K562 (cell line): ENCODE measurements around the gene PRTN3. TPM values are rescaled to one million over a fixed set of nuclear protein-coding genes. Genes with fewer than 3 reads are reported as not detected.
A peak's percentile ranks its signal among the peaks of the same experiment; 100 is the strongest.

Experiments used
- BCL6 ChIP-seq: fragments of 250-450 bp; sonication (Bioruptor Pico); IDR thresholded peaks from 2 replicates; pipeline ENCODE4 v1.4.0; 2020
- COPS2 ChIP-seq: fragments of 450-650 bp; conservative IDR thresholded peaks from 2 replicates; pipeline ENCODE4 v1.6.1; 2016; ENCODE audit warnings: mild to moderate bottlenecking, moderate library complexity
- DMBX1 ChIP-seq: fragments of 250-450 bp; sonication (Bioruptor Pico); IDR thresholded peaks from 2 replicates; pipeline ENCODE4 v1.8.0; 2022; ENCODE audit warnings: inconsistent platforms, mild to moderate bottlenecking, moderate library complexity, borderline replicate concordance
- E2F6 ChIP-seq, 2 experiments: IDR thresholded peaks; 2 replicates each; pipeline ENCODE4 v1.6.1; 2011; ENCODE audit warnings: borderline replicate concordance in 1 of 2, control low read depth in 1 of 2, low read depth in 1 of 2, low read length in 1 of 2, mild to moderate bottlenecking in 1 of 2, mixed read lengths in 1 of 2, moderate library complexity in 1 of 2; ENCODE audit not compliant: insufficient read depth in 1 of 2, insufficient read length in 1 of 2, poor library complexity in 1 of 2, severe bottlenecking in 1 of 2; ENCODE audit errors: extremely low read depth in 1 of 2
- FOXK2 ChIP-seq, 2 experiments: fragments of 450-650 bp; IDR thresholded peaks in 1 of 2; conservative IDR thresholded peaks in 1 of 2; 2 replicates each; pipeline ENCODE4 v1.6.1; 2016; ENCODE audit warnings: low read depth in 2 of 2, mild to moderate bottlenecking in 1 of 2
- HOXB6 ChIP-seq: fragments of 250-450 bp; sonication (Bioruptor Pico); IDR thresholded peaks from 2 replicates; pipeline ENCODE4 v1.5.1; 2022; ENCODE audit warnings: mild to moderate bottlenecking, borderline replicate concordance
- ID3 ChIP-seq, 2 experiments: fragments of 250-450 bp in 1 of 2; fragments of 450-650 bp in 1 of 2; sonication (Bioruptor Pico) in 1 of 2; IDR thresholded peaks; 2 replicates each; pipeline versions ENCODE4 v1.6.1 to v1.8.0; 2016 to 2021; ENCODE audit warnings: mild to moderate bottlenecking in 2 of 2, moderate library complexity in 2 of 2, missing compliant biosample characterization in 1 of 2, missing genetic modification characterization in 1 of 2
- KHSRP ChIP-seq: fragments of 450-650 bp; IDR thresholded peaks from 2 replicates; pipeline ENCODE4 v1.6.1; 2017
- MTA2 ChIP-seq: fragments of 450-650 bp; IDR thresholded peaks from 2 replicates; pipeline ENCODE4 v1.6.1; 2016; ENCODE audit warnings: low read depth
- MYBL2 ChIP-seq, 2 experiments: fragments of 450-650 bp in 1 of 2; sonication (generic) in 1 of 2; formaldehyde crosslinking in 1 of 2; IDR thresholded peaks; 2 replicates each; pipeline versions ENCODE4 v1.6.1 to v1.8.1; 2017 to 2022; ENCODE audit warnings: borderline replicate concordance in 1 of 2, inconsistent platforms in 1 of 2, low read depth in 1 of 2, mild to moderate bottlenecking in 1 of 2, missing genetic modification reagents in 1 of 2, moderate library complexity in 1 of 2
- NFIC ChIP-seq: fragments of 450-650 bp; IDR thresholded peaks from 2 replicates; pipeline ENCODE4 v1.6.1; 2017; ENCODE audit warnings: mild to moderate bottlenecking, inconsistent platforms
- NR4A1 ChIP-seq, 2 experiments: fragments of 250-450 bp in 1 of 2; fragments of 450-650 bp in 1 of 2; sonication (Bioruptor Pico) in 1 of 2; IDR thresholded peaks; 2 replicates each; pipeline versions ENCODE4 v1.4.0 to v1.6.1; 2016 to 2020; ENCODE audit warnings: mild to moderate bottlenecking in 2 of 2, missing compliant biosample characterization in 1 of 2, missing genetic modification characterization in 1 of 2, moderate library complexity in 1 of 2
- RBFOX2 ChIP-seq: fragments of 200-400 bp; formaldehyde crosslinking; IDR thresholded peaks from 2 replicates; pipeline ENCODE4 v1.6.1; 2017; ENCODE audit warnings: low read depth, mild to moderate bottlenecking, low read length, moderate library complexity
- SP1 ChIP-seq: sonication (generic); formaldehyde crosslinking; IDR thresholded peaks from 2 replicates; pipeline ENCODE4 v1.8.1; 2022; ENCODE audit warnings: mild to moderate bottlenecking, missing genetic modification reagents
- SREBF2 ChIP-seq: sonication (generic); formaldehyde crosslinking; IDR thresholded peaks from 2 replicates; pipeline ENCODE4 v1.4.0; 2020; ENCODE audit warnings: mild to moderate bottlenecking, missing genetic modification reagents
- TEAD4 ChIP-seq, 2 experiments: sonication (generic) in 1 of 2; formaldehyde crosslinking in 1 of 2; IDR thresholded peaks; 2 replicates each; pipeline versions ENCODE4 v1.6.1 to v1.8.0; 2012 to 2022; ENCODE audit warnings: borderline replicate concordance in 1 of 2, inconsistent platforms in 1 of 2, low read length in 1 of 2, mild to moderate bottlenecking in 1 of 2, missing genetic modification reagents in 1 of 2
- TFE3 ChIP-seq: fragments of 450-650 bp; formaldehyde crosslinking; IDR thresholded peaks from 2 replicates; pipeline ENCODE4 v1.4.0; 2020; ENCODE audit warnings: mild to moderate bottlenecking, mixed read lengths
- YBX1 ChIP-seq: fragments of 450-650 bp; IDR thresholded peaks from 2 replicates; pipeline ENCODE4 v1.7.1; 2016; ENCODE audit warnings: mild to moderate bottlenecking
- ZBTB8A ChIP-seq: fragments of 450-650 bp; IDR thresholded peaks from 2 replicates; pipeline ENCODE4 v1.6.1; 2018; ENCODE audit warnings: mild to moderate bottlenecking, moderate library complexity; ENCODE audit not compliant: partially characterized antibody
- ZFPM2 ChIP-seq: fragments of 250-450 bp; sonication (Bioruptor Pico); IDR thresholded peaks from 2 replicates; pipeline ENCODE4 v1.5.1; 2022; ENCODE audit warnings: mild to moderate bottlenecking
- ZNF232 ChIP-seq: sonication (generic); formaldehyde crosslinking; IDR thresholded peaks from 2 replicates; pipeline ENCODE4 v1.8.0; 2022; ENCODE audit warnings: mild to moderate bottlenecking, missing genetic modification reagents
- ZNF445 ChIP-seq: fragments of 250-450 bp; sonication (Bioruptor Pico); IDR thresholded peaks from 2 replicates; pipeline ENCODE4 v1.4.0; 2020; ENCODE audit warnings: low read depth, mild to moderate bottlenecking, moderate library complexity
- ZNF668 ChIP-seq: fragments of 250-450 bp; sonication (Bioruptor Pico); IDR thresholded peaks from 2 replicates; pipeline ENCODE4 v1.8.0; 2022; ENCODE audit warnings: mild to moderate bottlenecking, inconsistent platforms
- ZNF696 ChIP-seq: fragments of 250-450 bp; sonication (Bioruptor Pico); conservative IDR thresholded peaks from 2 replicates; pipeline ENCODE4 v1.4.0; 2020; ENCODE audit warnings: mild to moderate bottlenecking, moderate library complexity
- polyA plus RNA-seq, 8 experiments: library from polyadenylated mRNA; depleted of rRNA in 4 of 8; stranded (reverse) in 5 of 8; unstranded in 3 of 8; fragments of >200 nt; fragmentation: Nextera tagmentation in 2 of 8; fragmentation: Illumina TruSeq in 1 of 8; extraction: Ambion mirVana in 2 of 8; extraction: Trizol in 1 of 8; gene quantifications; 2 replicates each; pipeline versions ENCODE4 v1.2.1 to v1.2.3, GENCODE V29; 2011 to 2014; ENCODE audit warnings: inconsistent platforms in 1 of 8, missing spikeins in 1 of 8
- total RNA-seq, 7 experiments: library from RNA; depleted of rRNA in 6 of 7; stranded (reverse); fragments of >200 nt in 6 of 7; fragmentation: Illumina TruSeq in 2 of 7; extraction: Trizol in 2 of 7; gene quantifications; 2 replicates each; pipeline versions ENCODE4 v1.2.1 to v1.2.3, GENCODE V29; 2011 to 2021; ENCODE audit warnings: low replicate concordance in 1 of 7

Gene PRTN3
- total and polyA plus RNA-seq, 9 of the 15 experiments (the other 6 are each of a cell fraction or from before 2014, with no cell fraction given), result 0.14 to 0.86 (median 0.43) TPM; not detected in 3

- TF ChIP-seq E2F6 (IDR thresholded peaks at IDR 0.05; ENCODE audit: borderline replicate concordance in 1 of 2, extremely low read depth in 1 of 2, insufficient read depth in 1 of 2, insufficient read length in 1 of 2, low read depth in 1 of 2, low read length in 1 of 2, poor library complexity in 1 of 2, severe bottlenecking in 1 of 2) (peak; percentile 67 to 88), COPS2 (no peak), MTA2 (no peak), SREBF2 (CRISPR knock-in tag) (0 out of 2 replicates have a peak, but pooled peaks have one; percentile 57), YBX1 (no peak), KHSRP (no peak), MYBL2 (IDR thresholded peaks at IDR 0.05; ENCODE audit: low read depth) (peak; percentile 86), MYBL2 (CRISPR knock-in tag; IDR thresholded peaks at IDR 0.05; ENCODE audit: borderline replicate concordance) (no peak), ZBTB8A (no peak), ZFPM2 (CRISPR knock-in tag) (no peak), TEAD4 (IDR thresholded peaks at IDR 0.05; ENCODE audit: low read length) (no peak; the same call in 1 of the 2 replicates), TEAD4 (CRISPR knock-in tag; IDR thresholded peaks at IDR 0.05; ENCODE audit: borderline replicate concordance) (no peak), HOXB6 (CRISPR knock-in tag) (no peak), ZNF445 (no peak), DMBX1 (CRISPR knock-in tag) (peak; percentile 83; the same call in 1 of the 2 replicates), SP1 (CRISPR knock-in tag) (peak; percentile 98), ID3 (CRISPR knock-in tag; IDR thresholded peaks at IDR 0.05) (no peak), ID3 (tag; IDR thresholded peaks at IDR 0.05) (peak; percentile 90), NFIC (peak; percentile 96), TFE3 (CRISPR knock-in tag) (peak; percentile 100), ZNF696 (CRISPR knock-in tag) (no peak), FOXK2 (conservative IDR thresholded peaks at IDR 0.05 in 1 of 2, IDR thresholded peaks at IDR 0.05 in 1 of 2; ENCODE audit: low read depth in 2 of 2) (peak; percentile 89 to 93), ZNF232 (CRISPR knock-in tag) (no peak), BCL6 (CRISPR knock-in tag) (no peak), NR4A1 (CRISPR knock-in tag; IDR thresholded peaks at IDR 0.05) (no peak; the same call in 1 of the 2 replicates), NR4A1 (tag; IDR thresholded peaks at IDR 0.05) (peak; percentile 71; the same call in 1 of the 2 replicates), ZNF668 (no peak), RBFOX2 (peak; percentile 87)
These were observed 43.9 kb upstream of the PRTN3 start, which contains the start of gene PTBP1 (continued) for GRCh38 chr19:796692-797527.
